DOHH2 (cell line): ENCODE data around the gene SUMO4.

Experiments used
- H3F3A ChIP-seq: fragments of 200-600 bp; sonication (generic), shearing (Covaris generic); 2 replicates; pipeline ENCODE4 v1.6.0; 2016; ENCODE audit warnings: antibody characterized with exemption, mild to moderate bottlenecking; ENCODE audit not compliant: control insufficient read depth, insufficient read depth
- H3K27ac ChIP-seq: fragments of 200-600 bp; sonication (generic); 2 replicates; pipeline ENCODE4 v1.5.1; 2014; ENCODE audit warnings: low read depth, mild to moderate bottlenecking, low read length, moderate library complexity
- H3K27me3 ChIP-seq: fragments of 200-600 bp; sonication (generic); 2 replicates; pipeline ENCODE4 v1.6.1; 2014; ENCODE audit warnings: mild to moderate bottlenecking, low read length, mixed read lengths; ENCODE audit not compliant: control insufficient read depth
- H3K36me3 ChIP-seq: fragments of 200-600 bp; sonication (generic); 2 replicates; pipeline ENCODE4 v1.6.1; 2014; ENCODE audit warnings: mild to moderate bottlenecking, low read length, moderate library complexity, mixed read lengths; ENCODE audit not compliant: control insufficient read depth
- H3K4me1 ChIP-seq: fragments of 200-600 bp; sonication (generic); 2 replicates; pipeline ENCODE4 v1.6.1; 2014; ENCODE audit warnings: mild to moderate bottlenecking, low read length, mixed read lengths; ENCODE audit not compliant: control insufficient read depth
- H3K4me2 ChIP-seq: fragments of 200-600 bp; sonication (generic); 2 replicates; pipeline ENCODE4 v1.6.0; 2014; ENCODE audit warnings: mild to moderate bottlenecking, low read length, moderate library complexity
- H3K4me3 ChIP-seq: fragments of 200-600 bp; sonication (generic); 2 replicates; pipeline ENCODE4 v1.5.1; 2014; ENCODE audit warnings: mild to moderate bottlenecking, low read length, mixed read lengths
- H3K79me2 ChIP-seq: fragments of 200-600 bp; sonication (generic); 2 replicates; pipeline ENCODE4 v1.6.1; 2014; ENCODE audit warnings: mild to moderate bottlenecking, low read length, mixed read lengths; ENCODE audit not compliant: control insufficient read depth
- H3K9me2 ChIP-seq: fragments of 200-600 bp; sonication (generic); replicated peaks from 2 replicates; pipeline ENCODE4 v1.6.1; 2014; ENCODE audit warnings: mild to moderate bottlenecking, low read length, mixed read lengths; ENCODE audit not compliant: control insufficient read depth
- H3K9me3 ChIP-seq: fragments of 200-600 bp; sonication (generic); 2 replicates; pipeline ENCODE4 v1.6.1; 2014; ENCODE audit warnings: antibody characterized with exemption, low read length, mixed read lengths; ENCODE audit not compliant: control insufficient read depth, insufficient read depth
- H4K20me1 ChIP-seq: fragments of 200-600 bp; sonication (generic); 2 replicates; pipeline ENCODE4 v1.6.0; 2014; ENCODE audit warnings: low read depth, mild to moderate bottlenecking, antibody characterized with exemption, low read length, moderate library complexity; ENCODE audit not compliant: control insufficient read depth, insufficient read depth
- EZH2phosphoT487 ChIP-seq: fragments of 200-600 bp; sonication (generic); IDR thresholded peaks from 2 replicates; pipeline ENCODE4 v1.6.1; 2017; ENCODE audit warnings: borderline replicate concordance, mild to moderate bottlenecking, antibody characterized with exemption, low read length, moderate library complexity, mixed read lengths
- TF ChIP-seq, protein P1 (sequence below): fragments of 200-600 bp; sonication (generic); IDR thresholded peaks from one replicate; pipeline ENCODE4 v1.5.1; 2014; ENCODE audit warnings: antibody characterized with exemption, mild to moderate bottlenecking, low read depth, low read length; ENCODE audit not compliant: poor library complexity, severe bottlenecking

The SUMO4 gene

DNA sequence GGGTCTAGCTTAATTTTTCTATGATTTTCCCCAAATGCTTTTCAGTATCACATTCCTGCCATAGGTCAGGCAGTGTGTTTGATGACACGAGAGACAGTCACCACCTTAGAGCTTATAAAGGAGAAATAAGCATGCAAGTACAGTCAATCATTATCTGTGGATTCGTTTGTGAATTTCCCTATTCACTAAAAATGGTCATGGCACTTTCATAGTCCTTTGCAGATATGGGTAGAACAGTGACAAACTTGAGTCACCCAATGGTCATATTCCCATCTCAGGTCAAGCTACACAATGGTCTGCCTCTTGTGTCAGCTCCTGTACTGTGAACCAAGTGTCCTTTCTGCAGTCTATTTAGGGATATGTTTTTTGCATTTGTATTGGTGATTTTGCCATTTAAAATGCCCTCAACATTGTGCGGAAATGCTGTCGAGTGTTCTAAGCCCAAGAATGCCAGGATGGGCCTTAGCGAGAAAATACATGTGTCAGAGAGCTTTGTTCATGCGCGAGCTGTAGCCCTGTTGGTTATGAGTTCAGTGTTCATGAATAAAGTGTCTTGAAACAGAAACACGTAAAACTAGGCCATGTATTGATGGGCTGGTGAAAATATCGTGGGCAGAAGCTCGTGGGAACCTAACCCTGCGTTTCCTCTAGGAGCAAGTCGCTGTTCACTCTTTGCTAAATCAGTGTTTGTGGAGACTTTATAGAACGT lies 19.8 kb downstream of the SUMO4 start:
- no peak overlapping the region for H3K27ac ChIP-seq
- no peaks in the 10 kb centered on the region for H3K27me3 ChIP-seq
- H3F3A ChIP-seq, result no peaks in the 10 kb centered on the region
- H3K4me3 ChIP-seq, result no peak overlapping the region
- no peak for TF ChIP-seq EZH2phosphoT487
- TF ChIP-seq, protein P1, sequence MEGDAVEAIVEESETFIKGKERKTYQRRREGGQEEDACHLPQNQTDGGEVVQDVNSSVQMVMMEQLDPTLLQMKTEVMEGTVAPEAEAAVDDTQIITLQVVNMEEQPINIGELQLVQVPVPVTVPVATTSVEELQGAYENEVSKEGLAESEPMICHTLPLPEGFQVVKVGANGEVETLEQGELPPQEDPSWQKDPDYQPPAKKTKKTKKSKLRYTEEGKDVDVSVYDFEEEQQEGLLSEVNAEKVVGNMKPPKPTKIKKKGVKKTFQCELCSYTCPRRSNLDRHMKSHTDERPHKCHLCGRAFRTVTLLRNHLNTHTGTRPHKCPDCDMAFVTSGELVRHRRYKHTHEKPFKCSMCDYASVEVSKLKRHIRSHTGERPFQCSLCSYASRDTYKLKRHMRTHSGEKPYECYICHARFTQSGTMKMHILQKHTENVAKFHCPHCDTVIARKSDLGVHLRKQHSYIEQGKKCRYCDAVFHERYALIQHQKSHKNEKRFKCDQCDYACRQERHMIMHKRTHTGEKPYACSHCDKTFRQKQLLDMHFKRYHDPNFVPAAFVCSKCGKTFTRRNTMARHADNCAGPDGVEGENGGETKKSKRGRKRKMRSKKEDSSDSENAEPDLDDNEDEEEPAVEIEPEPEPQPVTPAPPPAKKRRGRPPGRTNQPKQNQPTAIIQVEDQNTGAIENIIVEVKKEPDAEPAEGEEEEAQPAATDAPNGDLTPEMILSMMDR, result no peak
- no peaks in the 10 kb centered on the region for H4K20me1 ChIP-seq
- no peaks in the 10 kb centered on the region for H3K9me2 ChIP-seq
- H3K4me1 ChIP-seq, result no peaks in the 10 kb centered on the region
- no peaks in the 10 kb centered on the region for H3K79me2 ChIP-seq
- H3K9me3 ChIP-seq, result no peaks in the 10 kb centered on the region
- no peak overlapping the region for H3K4me2 ChIP-seq
- H3K36me3 ChIP-seq, result no peaks in the 10 kb centered on the region

DNA sequence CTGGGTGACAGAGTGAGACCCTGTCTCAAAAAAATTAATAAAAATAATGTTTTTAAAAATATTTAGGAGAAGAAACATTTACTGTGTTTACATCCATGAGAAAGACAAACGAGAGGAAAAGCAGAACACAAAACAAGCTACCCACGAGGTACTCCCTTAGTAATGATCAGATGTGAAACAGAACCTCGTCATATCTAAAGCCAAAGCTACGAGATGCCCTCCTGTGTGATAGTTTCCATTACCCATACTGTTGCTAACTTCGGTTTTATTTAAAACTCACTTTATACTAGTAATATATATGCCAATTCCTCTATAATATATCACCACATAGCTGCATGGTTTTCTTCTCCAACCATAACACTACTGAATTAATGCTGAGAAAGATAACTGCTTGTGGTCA lies 21.1 kb downstream of the SUMO4 start:
- no peaks in the 10 kb centered on the region for H3K79me2 ChIP-seq
- no peaks in the 10 kb centered on the region for H3F3A ChIP-seq
- no peak overlapping the region for H3K4me2 ChIP-seq
- TF ChIP-seq, protein P1, result no peak
- TF ChIP-seq EZH2phosphoT487, result no peak
- no peaks in the 10 kb centered on the region for H3K9me2 ChIP-seq
- H3K36me3 ChIP-seq, result no peaks in the 10 kb centered on the region
- H3K27ac ChIP-seq, result no peak overlapping the region
- no peaks in the 10 kb centered on the region for H3K27me3 ChIP-seq
- H4K20me1 ChIP-seq, result no peaks in the 10 kb centered on the region
- no peak overlapping the region for H3K4me3 ChIP-seq
- H3K4me1 ChIP-seq, result no peaks in the 10 kb centered on the region
- no peaks in the 10 kb centered on the region for H3K9me3 ChIP-seq

DNA sequence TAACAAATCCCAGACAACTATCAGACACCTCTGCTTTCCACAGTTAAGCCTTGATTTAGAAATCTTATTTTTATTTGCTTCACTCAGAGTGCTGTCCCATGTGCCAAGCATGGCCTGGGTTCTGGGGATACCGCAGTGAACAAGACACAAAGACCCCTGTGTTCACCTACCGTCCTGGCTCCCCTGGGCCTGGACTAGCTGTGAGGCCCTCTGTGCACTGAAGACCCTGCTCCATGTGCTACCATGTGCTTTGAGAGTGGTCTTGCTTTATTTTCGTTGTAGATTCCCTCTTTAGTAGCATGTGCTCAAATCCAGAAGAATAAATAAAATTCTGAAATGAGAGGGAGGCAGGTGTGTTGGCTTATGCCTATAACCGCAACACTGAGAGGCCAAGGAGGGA lies 22.5 kb downstream of the SUMO4 start:
- Histone ChIP-seq H3K9me2 (no peaks in the 10 kb centered on the region), H3K79me2 (no peaks in the 10 kb centered on the region), H3K4me1 (no peaks in the 10 kb centered on the region), H3K9me3 (no peaks in the 10 kb centered on the region), H3K27me3 (no peaks in the 10 kb centered on the region), H3K36me3 (no peaks in the 10 kb centered on the region), H3K27ac (no peak overlapping the region), H3K4me3 (no peak overlapping the region), H4K20me1 (no peaks in the 10 kb centered on the region), H3K4me2 (no peak overlapping the region), H3F3A (no peaks in the 10 kb centered on the region)
- no peak for TF ChIP-seq EZH2phosphoT487
- TF ChIP-seq, protein P1, result no peak
